HG03378 (cell line): ENCODE data around the gene PLD1.
A peak's percentile ranks its signal among the peaks of the same experiment; 100 is the strongest.

Experiments used
- ATAC-seq: cut with Tn5 transposase; IDR thresholded peaks from one replicate; pipeline ENCODE4 v1.9.1; 2021; ENCODE audit warnings: mild to moderate bottlenecking, moderate library complexity; ENCODE audit not compliant: unreplicated experiment

PLD1 gene

GRCh38 chr3:171837698-171838097, 27.4 kb upstream of the PLD1 start:
- no peak for ATAC-seq

DNA sequence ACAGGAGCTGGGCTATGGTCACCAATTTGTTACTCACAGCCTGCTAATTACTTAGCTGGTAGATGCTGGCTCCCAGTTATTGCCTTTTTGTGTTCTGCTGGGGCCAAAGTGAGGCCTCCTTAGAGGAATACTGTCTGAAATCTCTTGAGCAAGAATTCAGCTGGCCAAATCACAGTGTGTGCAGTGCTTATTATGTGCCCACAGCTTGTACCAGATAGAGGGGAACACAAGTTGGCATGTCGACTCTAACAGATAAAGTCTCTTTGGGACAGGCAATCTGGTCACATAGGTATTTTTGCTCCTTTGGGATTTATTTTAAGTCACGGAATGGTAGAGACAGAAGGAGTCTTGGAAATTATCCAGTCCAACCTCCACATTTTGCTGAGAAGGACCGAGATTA, 26.6 kb upstream of the PLD1 start:
- ATAC-seq = no peak

- no peak for ATAC-seq
Observed at GRCh38 chr3:171835613-171836012, 25.3 kb upstream of the PLD1 start.

GRCh38 chr3:171835116-171835515, 24.8 kb upstream of the PLD1 start:
- no peak for ATAC-seq

- ATAC-seq = no peak
Observed at GRCh38 chr3:171834461-171834801, 24.1 kb upstream of the PLD1 start.

- peak; percentile 63 for ATAC-seq
Observed at GRCh38 chr3:171833789-171834460, 23.6 kb upstream of the PLD1 start.

- ATAC-seq = no peak
Observed at GRCh38 chr3:171832989-171833388, 22.7 kb upstream of the PLD1 start.

DNA sequence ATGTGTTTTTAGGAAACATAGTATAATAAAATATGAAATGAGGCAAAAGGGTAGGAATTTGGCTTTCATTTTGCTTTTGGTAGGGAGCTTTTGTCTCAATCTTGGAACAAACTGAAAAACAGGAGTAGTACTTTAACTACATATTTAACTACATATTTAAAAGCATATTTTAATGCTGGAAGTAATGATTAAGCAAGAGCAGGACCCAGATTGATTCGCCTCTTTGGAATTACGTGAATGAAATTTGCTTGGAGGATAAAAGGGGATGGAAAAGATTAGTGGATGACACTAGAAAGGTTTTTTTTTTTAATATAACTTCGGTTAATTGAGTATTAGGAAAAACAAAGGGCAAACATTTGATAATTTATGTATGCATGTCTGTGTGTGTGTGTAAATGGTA, 21.7 kb upstream of the PLD1 start:
- no peak for ATAC-seq

- no peak for ATAC-seq
Observed at GRCh38 chr3:171830518-171830875, 20.2 kb upstream of the PLD1 start.

- ATAC-seq = peak; percentile 74
Observed at GRCh38 chr3:171829841-171830517, 19.7 kb upstream of the PLD1 start.

DNA sequence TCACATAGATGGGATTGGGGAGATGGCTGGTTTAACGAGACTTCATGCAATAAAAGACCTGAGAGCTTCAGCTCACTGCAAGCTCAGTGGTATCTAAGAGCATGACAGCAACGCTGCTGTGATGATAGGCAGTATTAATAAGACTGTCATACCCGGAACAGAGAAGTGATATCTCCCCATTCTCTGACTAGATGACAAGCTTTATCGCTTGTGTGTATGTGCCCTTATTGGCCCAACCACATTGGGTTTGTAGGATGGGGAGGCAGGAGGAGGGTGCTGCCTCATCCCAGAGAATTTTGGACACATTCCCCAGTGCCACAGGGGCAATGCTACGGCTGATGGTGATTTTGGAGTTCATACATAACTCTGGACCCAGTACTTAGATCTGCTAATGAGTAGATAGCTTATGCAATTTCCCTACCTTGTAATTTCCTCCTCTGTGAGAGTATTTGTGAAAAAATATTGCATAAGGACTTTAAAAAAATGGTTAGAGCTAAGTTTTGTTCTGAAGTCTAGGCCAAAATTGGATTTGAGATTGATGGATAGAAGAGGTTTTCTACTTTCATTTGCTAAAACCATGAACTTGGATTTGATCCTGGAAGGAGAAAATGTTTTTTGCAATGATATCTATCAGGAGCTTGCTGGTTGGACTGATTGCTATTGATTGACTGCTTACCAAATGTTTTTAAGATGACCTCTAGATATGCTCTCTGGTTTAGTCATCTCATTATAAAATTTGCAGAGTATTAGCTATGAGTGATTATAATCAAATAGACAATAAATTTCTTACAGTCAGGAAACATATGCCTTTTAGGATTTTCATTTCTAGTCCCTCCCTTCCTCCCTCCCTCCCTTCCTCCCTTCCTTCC, 18.9 kb upstream of the PLD1 start:
- no peak for ATAC-seq

DNA sequence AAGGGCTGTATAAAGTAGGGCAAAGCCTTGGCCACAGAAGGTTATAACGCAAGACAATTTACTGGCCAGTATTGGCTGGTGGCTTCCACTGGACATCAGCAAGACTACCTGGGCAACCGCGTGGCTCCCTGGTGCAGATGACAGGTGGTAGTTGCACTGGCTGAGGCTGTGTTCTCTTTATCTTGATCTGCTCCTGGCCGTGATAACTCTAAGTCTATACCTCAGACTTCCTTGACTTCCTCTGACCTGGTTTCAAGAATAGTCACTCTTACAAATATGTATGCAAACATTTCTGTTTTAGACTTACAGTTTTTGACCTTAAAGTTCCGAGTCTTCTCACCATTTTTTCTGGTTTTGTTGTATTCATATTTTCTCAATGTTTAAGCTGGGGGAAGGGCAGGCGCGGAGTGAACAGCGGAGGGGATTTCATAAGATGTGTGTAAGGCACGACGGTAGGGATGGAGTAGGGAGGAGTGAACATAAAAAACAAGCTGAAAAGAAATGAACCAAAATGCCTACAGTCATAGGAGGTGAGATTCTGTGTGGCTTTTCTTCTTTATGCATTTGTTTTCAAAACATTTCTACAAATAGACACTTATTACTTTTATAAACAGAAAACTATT, 17.7 kb upstream of the PLD1 start:
- ATAC-seq = no peak

DNA sequence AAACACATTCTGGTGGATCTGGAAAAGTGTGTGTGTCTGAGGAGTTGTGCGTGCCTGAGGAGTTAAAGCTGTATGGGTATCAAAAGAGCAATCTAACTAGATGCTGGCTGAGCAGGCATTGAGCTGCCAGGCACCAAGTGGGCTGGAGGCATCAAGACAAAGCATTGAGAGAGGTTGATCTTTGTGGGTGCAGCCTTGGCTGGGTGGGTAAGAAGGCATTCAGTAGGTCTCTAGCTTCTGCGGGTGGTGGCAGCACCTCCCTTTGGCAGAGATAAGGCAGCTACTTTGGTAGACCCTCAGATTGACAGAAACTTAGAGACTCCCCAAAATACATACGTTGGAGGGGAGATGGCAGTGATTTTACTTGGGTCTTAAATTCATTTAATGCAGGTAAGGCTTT, 17.1 kb upstream of the PLD1 start:
- ATAC-seq = no peak

DNA sequence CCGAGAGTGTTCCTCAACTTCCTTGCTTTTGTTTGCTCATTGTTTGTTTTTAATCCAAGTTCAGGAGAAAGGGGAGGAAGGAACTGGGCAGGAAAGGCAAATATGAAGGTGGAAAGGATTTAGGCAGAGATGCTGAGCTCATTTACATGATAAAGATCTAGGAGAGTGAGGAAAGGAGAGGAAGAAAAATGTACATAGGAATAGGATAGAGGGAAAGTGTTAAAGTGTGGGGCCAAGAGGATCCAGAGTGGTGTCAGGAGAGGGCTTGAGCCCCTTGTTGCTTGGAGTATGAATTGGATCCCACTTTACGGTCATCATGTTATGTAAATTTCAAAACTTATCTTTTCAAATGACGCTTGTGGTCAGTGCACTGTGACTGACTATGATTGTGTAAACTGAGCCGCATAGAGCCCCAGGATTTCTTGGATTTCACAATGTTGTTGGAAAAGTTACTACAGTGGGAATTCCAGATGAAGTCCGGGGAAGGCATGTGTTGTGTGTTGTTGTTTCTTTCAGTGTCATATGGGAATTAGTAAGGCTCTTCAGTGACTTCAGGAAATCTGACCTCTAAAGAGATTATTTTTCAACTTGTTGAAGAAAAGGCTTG, 15.0 kb upstream of the PLD1 start:
- ATAC-seq = no peak

DNA sequence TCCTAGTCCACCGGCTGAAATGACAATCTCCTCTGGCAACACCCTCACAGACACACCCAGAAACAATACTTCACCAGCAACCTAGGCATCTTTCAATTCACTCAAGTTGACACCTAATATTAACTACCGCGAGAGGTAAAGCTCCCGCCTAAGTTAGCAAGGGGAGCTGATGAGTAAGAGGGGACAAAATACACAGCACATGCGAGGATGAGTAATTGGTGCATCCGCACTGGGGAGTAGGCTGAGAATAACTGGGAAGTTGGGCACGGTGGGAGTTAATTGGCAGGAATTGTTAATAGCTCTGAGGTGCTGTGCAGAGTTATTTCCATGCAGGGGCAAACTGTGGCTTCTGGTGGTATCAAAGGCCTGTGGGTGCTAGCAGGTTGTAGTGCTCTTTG, 14.5 kb upstream of the PLD1 start:
- ATAC-seq = no peak

DNA sequence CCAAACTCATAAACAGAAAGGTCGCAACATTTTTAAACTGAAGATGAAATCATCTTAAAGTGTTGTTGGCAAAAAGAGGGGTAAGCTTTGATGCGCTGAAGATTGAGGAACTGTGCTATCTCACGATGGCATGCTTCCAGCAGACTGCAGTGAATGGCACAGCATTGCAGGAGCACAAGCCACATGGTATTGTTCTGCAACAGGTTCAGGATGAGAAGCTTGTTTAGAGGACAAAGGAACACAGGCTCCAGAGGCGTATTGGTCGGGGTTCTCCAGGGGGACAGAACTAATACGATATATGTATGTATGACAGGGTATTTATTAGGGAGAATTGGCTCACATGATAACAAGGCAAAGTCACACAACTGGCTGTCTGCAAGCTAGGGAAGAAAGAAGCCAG, 13.8 kb upstream of the PLD1 start:
- ATAC-seq = no peak

GRCh38 chr3:171822431-171823106, 12.3 kb upstream of the PLD1 start:
- ATAC-seq = peak; percentile 81

GRCh38 chr3:171821778-171822358, 11.6 kb upstream of the PLD1 start:
- ATAC-seq = no peak

- ATAC-seq = no peak
Observed at GRCh38 chr3:171821044-171821443, 10.8 kb upstream of the PLD1 start.

DNA sequence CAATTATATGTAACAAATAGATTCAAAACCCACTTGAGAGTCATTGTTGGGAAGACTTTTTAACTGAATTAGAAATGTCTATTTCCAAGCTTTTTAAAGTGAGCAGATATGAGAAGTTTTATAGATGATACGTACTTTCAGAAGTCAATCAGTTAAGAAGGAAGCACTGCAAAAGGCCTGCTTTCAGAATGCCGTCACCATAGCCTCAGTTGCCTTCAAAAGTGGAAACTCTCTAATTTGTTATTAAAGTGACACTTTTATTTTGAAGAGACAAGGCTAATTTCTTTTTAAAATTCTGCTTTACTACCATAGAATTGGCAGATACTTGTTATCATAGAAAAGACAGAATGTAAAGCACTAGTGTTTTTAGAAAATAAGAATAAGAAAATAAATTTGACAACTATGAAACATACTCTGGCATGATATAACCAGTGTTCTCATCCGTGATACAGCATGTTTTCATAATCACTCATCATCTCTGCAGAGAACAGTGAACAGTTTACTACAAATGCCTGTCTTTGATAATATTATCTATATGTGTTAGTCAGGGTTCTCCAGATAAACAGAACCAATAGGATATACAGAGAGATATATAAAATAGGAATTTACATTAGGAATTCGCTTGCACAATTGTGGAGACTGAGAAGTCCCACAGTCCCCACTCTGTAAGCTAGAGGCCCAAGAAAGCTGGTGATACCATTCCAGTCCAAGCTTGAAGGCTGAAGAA, 7.0 kb upstream of the PLD1 start:
- ATAC-seq = no peak
